PC-3 (cell line): ENCODE data around the gene C9orf72. TPM values are rescaled to one million over a fixed set of nuclear protein-coding genes. Genes with fewer than 3 reads are reported as not detected.
"Not testable (repeated sequence)": the region's sequence is repeated elsewhere in the genome, so short reads cannot be mapped to it uniquely, and the experiment has no call there.

Source experiments
- ATAC-seq: fragments of 200-7000 bp; cut with Tn5 transposase; 2 replicates; pipeline ENCODE4 v1.9.1; 2020; ENCODE audit warnings: mild to moderate bottlenecking, moderate library complexity
- BruUV-seq: library from RNA; stranded (reverse); fragments of 400-500 nt; replicated peaks from 2 replicates; lab custom pipeline; 2021; lab: Mats Ljungman, UMichigan
- CTCF ChIA-PET: fragments of 300-600 bp; sonication (Branson Sonifier 250); formaldehyde crosslinking; loops from one replicate; lab custom pipeline; 2022; ENCODE audit warnings: antibody characterized with exemption; lab: Charles Lee
- POLR2A ChIA-PET: fragments of 300-600 bp; sonication (Branson Sonifier 250); formaldehyde crosslinking; loops from one replicate; lab custom pipeline; 2022; ENCODE audit warnings: antibody characterized with exemption; ENCODE audit not compliant: unreplicated experiment; lab: Charles Lee
- DNase-seq: peaks from one replicate; pipeline ENCODE4 v3.0.0-alpha.2; 2015
- H2AFZ ChIP-seq: fragments of 300-600 bp; sonication (generic); 2 replicates; pipeline ENCODE4 v1.6.0; 2016; ENCODE audit warnings: antibody characterized with exemption, low read length
- H3F3A ChIP-seq: fragments of 300-600 bp; sonication (generic); one replicate; pipeline ENCODE4 v1.6.0; 2017; ENCODE audit warnings: antibody characterized with exemption, low read length, control low read depth, mild to moderate bottlenecking; ENCODE audit not compliant: unreplicated experiment
- H3K27ac ChIP-seq: fragments of 300-600 bp; sonication (generic); 2 replicates; pipeline ENCODE4 v1.5.1; 2016; ENCODE audit warnings: mild to moderate bottlenecking, low read length
- H3K27me3 ChIP-seq: fragments of 300-600 bp; sonication (generic); 2 replicates; pipeline ENCODE4 v1.6.1; 2016; ENCODE audit warnings: low read length, mixed read lengths
- H3K36me3 ChIP-seq: fragments of 300-600 bp; sonication (generic); 2 replicates; pipeline ENCODE4 v1.6.1; 2016; ENCODE audit warnings: low read depth, mixed run types, low read length, mixed read lengths
- H3K4me1 ChIP-seq: fragments of 300-600 bp; sonication (generic); 2 replicates; pipeline ENCODE4 v1.5.1; 2016; ENCODE audit warnings: low read length; ENCODE audit not compliant: insufficient read depth
- H3K4me2 ChIP-seq: fragments of 300-600 bp; sonication (generic); 2 replicates; pipeline ENCODE4 v1.6.0; 2016; ENCODE audit warnings: low read length
- H3K4me3 ChIP-seq: fragments of 300-600 bp; sonication (generic); 2 replicates; pipeline ENCODE4 v1.5.1; 2016; ENCODE audit warnings: mild to moderate bottlenecking, low read length, mixed read lengths
- H3K79me2 ChIP-seq: fragments of 300-600 bp; sonication (generic); 2 replicates; pipeline ENCODE4 v1.6.1; 2017; ENCODE audit warnings: low read length, mixed read lengths
- H3K9ac ChIP-seq: fragments of 300-600 bp; sonication (generic); 2 replicates; pipeline ENCODE4 v1.6.0; 2016; ENCODE audit warnings: mild to moderate bottlenecking, low read length
- H3K9me2 ChIP-seq: fragments of 300-600 bp; sonication (generic); replicated peaks from 2 replicates; pipeline ENCODE4 v1.6.1; 2016; ENCODE audit warnings: mixed run types, low read length, mixed read lengths
- H3K9me3 ChIP-seq: fragments of 300-600 bp; sonication (generic); 2 replicates; pipeline ENCODE4 v1.6.1; 2016; ENCODE audit warnings: low read length, mixed read lengths
- H4K20me1 ChIP-seq: fragments of 300-600 bp; sonication (generic); 2 replicates; pipeline ENCODE4 v1.6.1; 2016; ENCODE audit warnings: low read length, mixed read lengths
- CTCF ChIP-seq: fragments of 300-600 bp; sonication (generic); conservative IDR thresholded peaks from 2 replicates; pipeline ENCODE4 v1.5.1; 2017; ENCODE audit warnings: antibody characterized with exemption, low read depth, mild to moderate bottlenecking, low read length
- EZH2 ChIP-seq: fragments of 300-600 bp; sonication (generic); IDR thresholded peaks from one replicate; pipeline ENCODE4 v1.6.1; 2017; ENCODE audit warnings: antibody characterized with exemption, mild to moderate bottlenecking, low read length; ENCODE audit not compliant: unreplicated experiment
- EZH2phosphoT487 ChIP-seq: fragments of 300-600 bp; sonication (generic); IDR thresholded peaks from 2 replicates; pipeline ENCODE4 v1.6.1; 2018; ENCODE audit warnings: mild to moderate bottlenecking, antibody characterized with exemption, low read length, borderline replicate concordance
- intact Hi-C: fragments of 100-400 bp; cut with micrococcal nuclease; formaldehyde crosslinking; loops from 2 replicates; pipeline ENCODE4 v1.9.0; 2023
- total RNA-seq: library from RNA; depleted of rRNA; stranded (reverse); fragments of >200 nt; gene quantifications from 2 replicates; pipeline ENCODE4 v1.2.3, GENCODE V29; 2014

Gene C9orf72
- total RNA-seq, 1 experiment from 2014 or later: 10.4 TPM

- Histone ChIP-seq H3K79me2 (no peaks in the 10 kb centered on the region), H3K4me2 (no peak overlapping the region), H3K9ac (no peak overlapping the region), H3K9me2 (no peaks in the 10 kb centered on the region), H2AFZ (no peak overlapping the region), H3F3A (peaks cover 4% of the 10 kb centered on the region), H3K27me3 (no peaks in the 10 kb centered on the region), H3K9me3 (no peaks in the 10 kb centered on the region), H4K20me1 (no peaks in the 10 kb centered on the region), H3K36me3 (no peaks in the 10 kb centered on the region), H3K4me1 (peaks cover 6% of the 10 kb centered on the region; the same call in 1 of the 2 replicates), H3K4me3 (no peak overlapping the region), H3K27ac (no peak overlapping the region)
- ATAC-seq: no peak
- CTCF ChIA-PET: no interaction called here
- DNase-seq: no peak
- no TSS peak for BruUV-seq
- intact Hi-C loops: no loop called here
- POLR2A ChIA-PET: no interaction called here
- TF ChIP-seq EZH2phosphoT487 (no peak), EZH2 (no peak), CTCF (no peak)
These were observed 44.8 kb upstream of the C9orf72 start for GRCh38 chr9:27618066-27618465.

GRCh38 chr9:27614551-27614950 lies 41.3 kb upstream of the C9orf72 start:
- no peak for ATAC-seq
- Histone ChIP-seq H3K36me3 (no peaks in the 10 kb centered on the region), H3K9me2 (no peaks in the 10 kb centered on the region), H3K9me3 (no peaks in the 10 kb centered on the region), H3K27me3 (no peaks in the 10 kb centered on the region), H3K4me3 (no peak overlapping the region), H3F3A (no peaks in the 10 kb centered on the region), H2AFZ (no peak overlapping the region), H3K27ac (no peak overlapping the region), H3K9ac (no peak overlapping the region), H3K79me2 (no peaks in the 10 kb centered on the region), H3K4me2 (no peak overlapping the region), H4K20me1 (no peaks in the 10 kb centered on the region), H3K4me1 (no peaks in the 10 kb centered on the region)
- TF ChIP-seq EZH2phosphoT487: no peak
- no peak for TF ChIP-seq EZH2
- no peak for TF ChIP-seq CTCF
- no peak for DNase-seq
- POLR2A ChIA-PET: no interaction called here
- CTCF ChIA-PET: no interaction called here
- intact Hi-C loops: no loop called here
- no TSS peak for BruUV-seq

GRCh38 chr9:27612036-27612435 lies 38.8 kb upstream of the C9orf72 start:
- BruUV-seq, H3K27ac ChIP-seq, H3K79me2 ChIP-seq, H3K9ac ChIP-seq, H3K36me3 ChIP-seq, intact Hi-C loops, ATAC-seq, H4K20me1 ChIP-seq, H3F3A ChIP-seq, H3K4me2 ChIP-seq, H3K9me2 ChIP-seq, H3K9me3 ChIP-seq, DNase-seq, H3K4me1 ChIP-seq, CTCF ChIA-PET, H3K4me3 ChIP-seq, H2AFZ ChIP-seq, POLR2A ChIA-PET, H3K27me3 ChIP-seq: not testable (repeated sequence)
